Loucy (cell line): ENCODE results near the gene ARVCF.

Source experiments
- H2AFZ ChIP-seq: fragments of 200-600 bp; sonication (generic); 2 replicates; pipeline ENCODE4 v1.6.0; 2016; ENCODE audit warnings: antibody characterized with exemption, mild to moderate bottlenecking, low read length, moderate library complexity
- H3F3A ChIP-seq: fragments of 200-600 bp; 2 replicates; pipeline ENCODE4 v1.6.0; 2016; ENCODE audit warnings: antibody characterized with exemption, low read depth, mild to moderate bottlenecking
- H3K27me3 ChIP-seq: fragments of 200-600 bp; sonication (generic); 2 replicates; pipeline ENCODE4 v1.6.1; 2014; ENCODE audit warnings: low read length, mild to moderate bottlenecking; ENCODE audit not compliant: insufficient read depth, poor library complexity, severe bottlenecking
- H3K36me3 ChIP-seq: fragments of 200-600 bp; sonication (generic); 2 replicates; pipeline ENCODE4 v1.6.1; 2016; ENCODE audit warnings: low read length; ENCODE audit not compliant: insufficient read depth
- H3K4me1 ChIP-seq: fragments of 200-600 bp; sonication (generic); 2 replicates; pipeline ENCODE4 v1.5.1; 2014; ENCODE audit warnings: low read length, mild to moderate bottlenecking; ENCODE audit not compliant: insufficient read depth, poor library complexity, severe bottlenecking
- H3K4me2 ChIP-seq: fragments of 200-600 bp; sonication (generic); 2 replicates; pipeline ENCODE4 v1.6.0; 2014; ENCODE audit warnings: antibody characterized with exemption, low read length, low read depth, mild to moderate bottlenecking; ENCODE audit not compliant: poor library complexity, severe bottlenecking
- H3K4me3 ChIP-seq: fragments of 200-600 bp; sonication (generic); 2 replicates; pipeline ENCODE4 v1.5.1; 2014; ENCODE audit warnings: low read length, mild to moderate bottlenecking, mixed read lengths; ENCODE audit not compliant: poor library complexity, severe bottlenecking
- H3K79me2 ChIP-seq: fragments of 200-600 bp; sonication (generic); 2 replicates; pipeline ENCODE4 v1.6.1; 2014; ENCODE audit warnings: low read length; ENCODE audit not compliant: insufficient read depth
- H3K9ac ChIP-seq: fragments of 200-600 bp; sonication (generic); 2 replicates; pipeline ENCODE4 v1.6.0; 2014; ENCODE audit warnings: mild to moderate bottlenecking, low read depth, low read length, moderate library complexity; ENCODE audit not compliant: poor library complexity, severe bottlenecking
- H3K9me2 ChIP-seq: fragments of 200-600 bp; sonication (generic); replicated peaks from 2 replicates; pipeline ENCODE4 v1.6.1; 2016; ENCODE audit warnings: low read depth, low read length, mixed read lengths
- H3K9me3 ChIP-seq: fragments of 200-600 bp; sonication (generic); 2 replicates; pipeline ENCODE4 v1.6.1; 2014; ENCODE audit warnings: mild to moderate bottlenecking, antibody characterized with exemption, low read length, low read depth; ENCODE audit not compliant: insufficient read depth
- H4K20me1 ChIP-seq: fragments of 200-600 bp; sonication (generic); 2 replicates; pipeline ENCODE4 v1.6.0; 2014; ENCODE audit warnings: antibody characterized with exemption, low read length, mild to moderate bottlenecking; ENCODE audit not compliant: insufficient read depth, poor library complexity, severe bottlenecking
- CTCF ChIP-seq: fragments of 200-600 bp; sonication (generic); conservative IDR thresholded peaks from 2 replicates; pipeline ENCODE4 v1.5.1; 2014; ENCODE audit warnings: mild to moderate bottlenecking, antibody characterized with exemption, low read length
- EZH2phosphoT487 ChIP-seq: fragments of 200-600 bp; IDR thresholded peaks from 2 replicates; pipeline ENCODE4 v1.6.1; 2018; ENCODE audit warnings: antibody characterized with exemption, mild to moderate bottlenecking, moderate library complexity, borderline replicate concordance

Gene ARVCF

GRCh38 chr22:20011123-20011992, 5.3 kb downstream of the ARVCF start:
- Histone ChIP-seq H3K79me2 (no peaks in the 10 kb centered on the region), H2AFZ (no peak overlapping the region), H3F3A (no peaks in the 10 kb centered on the region), H3K36me3 (no peaks in the 10 kb centered on the region), H3K4me1 (no peaks in the 10 kb centered on the region), H3K9ac (no peak overlapping the region), H3K9me3 (no peaks in the 10 kb centered on the region), H3K9me2 (no peaks in the 10 kb centered on the region), H3K27me3 (peaks cover 6% of the 10 kb centered on the region), H3K4me2 (no peak overlapping the region), H3K4me3 (no peak overlapping the region), H4K20me1 (no peaks in the 10 kb centered on the region)
- TF ChIP-seq CTCF (no peak), EZH2phosphoT487 (no peak)

- Histone ChIP-seq H3K4me2 (no peak overlapping the region), H3K79me2 (no peaks in the 10 kb centered on the region), H3K4me3 (no peak overlapping the region), H3K9me3 (no peaks in the 10 kb centered on the region), H2AFZ (no peak overlapping the region), H3K9ac (no peak overlapping the region), H3K4me1 (no peaks in the 10 kb centered on the region), H3F3A (no peaks in the 10 kb centered on the region), H3K27me3 (no peaks in the 10 kb centered on the region), H4K20me1 (no peaks in the 10 kb centered on the region), H3K36me3 (no peaks in the 10 kb centered on the region), H3K9me2 (no peaks in the 10 kb centered on the region)
- TF ChIP-seq CTCF: no peak
- TF ChIP-seq EZH2phosphoT487: no peak
These were observed 6.1 kb downstream of the ARVCF start for GRCh38 chr22:20010307-20011122.

- no peaks in the 10 kb centered on the region for H4K20me1 ChIP-seq
- no peaks in the 10 kb centered on the region for H3K79me2 ChIP-seq
- no peak overlapping the region for H3K4me3 ChIP-seq
- no peaks in the 10 kb centered on the region for H3K4me1 ChIP-seq
- TF ChIP-seq CTCF: no peak
- no peak for TF ChIP-seq EZH2phosphoT487
- H2AFZ ChIP-seq: no peak overlapping the region
- H3K9ac ChIP-seq: no peak overlapping the region
- no peaks in the 10 kb centered on the region for H3F3A ChIP-seq
- no peak overlapping the region for H3K4me2 ChIP-seq
- no peaks in the 10 kb centered on the region for H3K9me3 ChIP-seq
- no peaks in the 10 kb centered on the region for H3K27me3 ChIP-seq
- no peaks in the 10 kb centered on the region for H3K36me3 ChIP-seq
- H3K9me2 ChIP-seq: no peaks in the 10 kb centered on the region
These were observed 6.9 kb downstream of the ARVCF start for GRCh38 chr22:20009582-20010306.
